NCI-H226 (cell line): ENCODE data around the gene ATP10A.

Experiments used
- DNase-seq: peaks from one replicate; pipeline ENCODE4 v3.0.0-alpha.2; 2015

ATP10A gene

GRCh38 chr15:25734680-25735355 is 128.3 kb downstream of the ATP10A start:
- no peak for DNase-seq

- no peak for DNase-seq
Observed at GRCh38 chr15:25733856-25734679, 129.1 kb downstream of the ATP10A start.

- no peak for DNase-seq
Observed at GRCh38 chr15:25733036-25733855, 129.9 kb downstream of the ATP10A start.

GRCh38 chr15:25732191-25732590 is 130.9 kb downstream of the ATP10A start:
- DNase-seq, result no peak

- DNase-seq, result no peak
Observed at GRCh38 chr15:25731411-25731810, 131.7 kb downstream of the ATP10A start.

GRCh38 chr15:25730918-25731317 is 132.2 kb downstream of the ATP10A start:
- DNase-seq, result no peak

GRCh38 chr15:25728816-25729215 is 134.3 kb downstream of the ATP10A start:
- no peak for DNase-seq

GRCh38 chr15:25727867-25728600 is 135.1 kb downstream of the ATP10A start:
- DNase-seq, result no peak

GRCh38 chr15:25727116-25727515 is 136.0 kb downstream of the ATP10A start:
- DNase-seq, result no peak

- no peak for DNase-seq
Observed at GRCh38 chr15:25725758-25726157, 137.4 kb downstream of the ATP10A start.

GRCh38 chr15:25724899-25725298 is 138.2 kb downstream of the ATP10A start:
- no peak for DNase-seq

- DNase-seq, result no peak
Observed at GRCh38 chr15:25721605-25721955, 141.5 kb downstream of the ATP10A start.

- DNase-seq, result no peak
Observed at GRCh38 chr15:25719101-25719985, 143.8 kb downstream of the ATP10A start.

- DNase-seq, result no peak
Observed at GRCh38 chr15:25718597-25718996, 144.5 kb downstream of the ATP10A start.

- DNase-seq, result no peak
Observed at GRCh38 chr15:25718169-25718536, 145.0 kb downstream of the ATP10A start.

GRCh38 chr15:25717457-25718168 is 145.5 kb downstream of the ATP10A start:
- DNase-seq, result no peak

- DNase-seq, result no peak
Observed at GRCh38 chr15:25717127-25717456, 146.0 kb downstream of the ATP10A start.

- no peak for DNase-seq
Observed at GRCh38 chr15:25716414-25717126, 146.6 kb downstream of the ATP10A start.

GRCh38 chr15:25715536-25716413 is 147.4 kb downstream of the ATP10A start:
- DNase-seq, result no peak

GRCh38 chr15:25714538-25714840 is 148.6 kb downstream of the ATP10A start:
- no peak for DNase-seq
